PC-3 (cell line): Measurements from ENCODE around the gene DNASE1L2. TPM values are rescaled to one million over a fixed set of nuclear protein-coding genes. Genes with fewer than 3 reads are reported as not detected.

Experiments
- ATAC-seq: fragments of 200-7000 bp; cut with Tn5 transposase; 2 replicates; pipeline ENCODE4 v1.9.1; 2020; ENCODE audit warnings: mild to moderate bottlenecking, moderate library complexity
- BruUV-seq: library from RNA; stranded (reverse); fragments of 400-500 nt; replicated peaks from 2 replicates; lab custom pipeline; 2021; lab: Mats Ljungman, UMichigan
- CTCF ChIA-PET: fragments of 300-600 bp; sonication (Branson Sonifier 250); formaldehyde crosslinking; loops from one replicate; lab custom pipeline; 2022; ENCODE audit warnings: antibody characterized with exemption; lab: Charles Lee
- POLR2A ChIA-PET: fragments of 300-600 bp; sonication (Branson Sonifier 250); formaldehyde crosslinking; loops from one replicate; lab custom pipeline; 2022; ENCODE audit warnings: antibody characterized with exemption; ENCODE audit not compliant: unreplicated experiment; lab: Charles Lee
- DNase-seq: peaks from one replicate; pipeline ENCODE4 v3.0.0-alpha.2; 2015
- H2AFZ ChIP-seq: fragments of 300-600 bp; sonication (generic); 2 replicates; pipeline ENCODE4 v1.6.0; 2016; ENCODE audit warnings: antibody characterized with exemption, low read length
- H3F3A ChIP-seq: fragments of 300-600 bp; sonication (generic); one replicate; pipeline ENCODE4 v1.6.0; 2017; ENCODE audit warnings: antibody characterized with exemption, low read length, control low read depth, mild to moderate bottlenecking; ENCODE audit not compliant: unreplicated experiment
- H3K27ac ChIP-seq: fragments of 300-600 bp; sonication (generic); 2 replicates; pipeline ENCODE4 v1.5.1; 2016; ENCODE audit warnings: mild to moderate bottlenecking, low read length
- H3K27me3 ChIP-seq: fragments of 300-600 bp; sonication (generic); 2 replicates; pipeline ENCODE4 v1.6.1; 2016; ENCODE audit warnings: low read length, mixed read lengths
- H3K36me3 ChIP-seq: fragments of 300-600 bp; sonication (generic); 2 replicates; pipeline ENCODE4 v1.6.1; 2016; ENCODE audit warnings: low read depth, mixed run types, low read length, mixed read lengths
- H3K4me1 ChIP-seq: fragments of 300-600 bp; sonication (generic); 2 replicates; pipeline ENCODE4 v1.5.1; 2016; ENCODE audit warnings: low read length; ENCODE audit not compliant: insufficient read depth
- H3K4me2 ChIP-seq: fragments of 300-600 bp; sonication (generic); 2 replicates; pipeline ENCODE4 v1.6.0; 2016; ENCODE audit warnings: low read length
- H3K4me3 ChIP-seq: fragments of 300-600 bp; sonication (generic); 2 replicates; pipeline ENCODE4 v1.5.1; 2016; ENCODE audit warnings: mild to moderate bottlenecking, low read length, mixed read lengths
- H3K79me2 ChIP-seq: fragments of 300-600 bp; sonication (generic); 2 replicates; pipeline ENCODE4 v1.6.1; 2017; ENCODE audit warnings: low read length, mixed read lengths
- H3K9ac ChIP-seq: fragments of 300-600 bp; sonication (generic); 2 replicates; pipeline ENCODE4 v1.6.0; 2016; ENCODE audit warnings: mild to moderate bottlenecking, low read length
- H3K9me2 ChIP-seq: fragments of 300-600 bp; sonication (generic); replicated peaks from 2 replicates; pipeline ENCODE4 v1.6.1; 2016; ENCODE audit warnings: mixed run types, low read length, mixed read lengths
- H3K9me3 ChIP-seq: fragments of 300-600 bp; sonication (generic); 2 replicates; pipeline ENCODE4 v1.6.1; 2016; ENCODE audit warnings: low read length, mixed read lengths
- H4K20me1 ChIP-seq: fragments of 300-600 bp; sonication (generic); 2 replicates; pipeline ENCODE4 v1.6.1; 2016; ENCODE audit warnings: low read length, mixed read lengths
- EZH2 ChIP-seq: fragments of 300-600 bp; sonication (generic); IDR thresholded peaks from one replicate; pipeline ENCODE4 v1.6.1; 2017; ENCODE audit warnings: antibody characterized with exemption, mild to moderate bottlenecking, low read length; ENCODE audit not compliant: unreplicated experiment
- EZH2phosphoT487 ChIP-seq: fragments of 300-600 bp; sonication (generic); IDR thresholded peaks from 2 replicates; pipeline ENCODE4 v1.6.1; 2018; ENCODE audit warnings: mild to moderate bottlenecking, antibody characterized with exemption, low read length, borderline replicate concordance
- intact Hi-C: fragments of 100-400 bp; cut with micrococcal nuclease; formaldehyde crosslinking; loops from 2 replicates; pipeline ENCODE4 v1.9.0; 2023
- total RNA-seq: library from RNA; depleted of rRNA; stranded (reverse); fragments of >200 nt; gene quantifications from 2 replicates; pipeline ENCODE4 v1.2.3, GENCODE V29; 2014
- TF ChIP-seq, protein P1 (sequence below): fragments of 300-600 bp; sonication (generic); conservative IDR thresholded peaks from 2 replicates; pipeline ENCODE4 v1.5.1; 2017; ENCODE audit warnings: antibody characterized with exemption, low read depth, mild to moderate bottlenecking, low read length

Gene DNASE1L2
- total RNA-seq, 1 experiment from 2014 or later, result 2.7 TPM

DNA sequence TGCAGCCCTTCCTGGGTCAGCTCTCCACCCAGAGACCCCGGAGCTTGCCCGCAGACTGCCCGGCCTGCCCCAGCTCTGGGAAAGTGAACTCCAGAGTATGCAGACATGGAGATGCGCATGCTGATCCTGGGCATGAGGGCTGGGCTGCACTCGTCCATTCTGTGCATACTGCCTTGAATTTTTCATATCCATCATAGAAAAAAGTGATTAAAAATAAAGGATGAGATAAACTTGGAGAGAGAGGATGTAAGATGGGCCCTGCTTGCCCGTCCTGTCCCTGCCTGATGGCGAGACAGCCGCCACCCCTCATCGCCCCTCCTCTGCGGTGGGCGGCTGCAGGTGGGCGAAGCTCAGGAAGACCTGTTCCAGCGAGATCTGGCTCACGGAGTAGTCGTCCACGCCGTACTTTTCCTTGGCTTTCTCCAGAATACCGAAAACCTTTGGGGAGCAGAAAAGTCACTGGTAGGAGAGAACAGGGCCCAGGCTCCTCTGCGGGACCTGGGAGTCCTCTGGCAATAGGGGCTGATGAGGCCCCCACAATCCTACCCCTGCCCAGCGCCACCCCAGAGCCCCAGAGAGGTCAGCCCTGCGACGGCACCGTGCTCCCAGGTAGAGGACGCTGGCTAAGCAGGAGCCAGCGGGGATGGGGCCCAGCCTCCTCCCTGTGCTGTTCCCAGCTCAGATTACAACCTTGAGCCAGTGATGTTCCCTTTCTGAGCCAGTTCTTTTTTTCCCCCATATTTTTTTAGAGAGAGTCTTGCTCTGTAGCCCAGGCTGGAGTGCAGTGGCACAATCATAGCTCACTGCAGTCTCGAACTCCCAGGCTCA lies 40.3 kb downstream of the DNASE1L2 start:
- no peaks in the 10 kb centered on the region for H3K27me3 ChIP-seq
- no peak overlapping the region for H3K9ac ChIP-seq
- H3K9me2 ChIP-seq, result no peaks in the 10 kb centered on the region
- intact Hi-C loops, result no loop called here
- no peak overlapping the region for H3K27ac ChIP-seq
- TF ChIP-seq EZH2 (no peak), EZH2phosphoT487 (no peak)
- TF ChIP-seq, protein P1, sequence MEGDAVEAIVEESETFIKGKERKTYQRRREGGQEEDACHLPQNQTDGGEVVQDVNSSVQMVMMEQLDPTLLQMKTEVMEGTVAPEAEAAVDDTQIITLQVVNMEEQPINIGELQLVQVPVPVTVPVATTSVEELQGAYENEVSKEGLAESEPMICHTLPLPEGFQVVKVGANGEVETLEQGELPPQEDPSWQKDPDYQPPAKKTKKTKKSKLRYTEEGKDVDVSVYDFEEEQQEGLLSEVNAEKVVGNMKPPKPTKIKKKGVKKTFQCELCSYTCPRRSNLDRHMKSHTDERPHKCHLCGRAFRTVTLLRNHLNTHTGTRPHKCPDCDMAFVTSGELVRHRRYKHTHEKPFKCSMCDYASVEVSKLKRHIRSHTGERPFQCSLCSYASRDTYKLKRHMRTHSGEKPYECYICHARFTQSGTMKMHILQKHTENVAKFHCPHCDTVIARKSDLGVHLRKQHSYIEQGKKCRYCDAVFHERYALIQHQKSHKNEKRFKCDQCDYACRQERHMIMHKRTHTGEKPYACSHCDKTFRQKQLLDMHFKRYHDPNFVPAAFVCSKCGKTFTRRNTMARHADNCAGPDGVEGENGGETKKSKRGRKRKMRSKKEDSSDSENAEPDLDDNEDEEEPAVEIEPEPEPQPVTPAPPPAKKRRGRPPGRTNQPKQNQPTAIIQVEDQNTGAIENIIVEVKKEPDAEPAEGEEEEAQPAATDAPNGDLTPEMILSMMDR, result no peak
- POLR2A ChIA-PET, result no interaction called here
- H3K36me3 ChIP-seq, result no peaks in the 10 kb centered on the region
- no peaks in the 10 kb centered on the region for H3K4me1 ChIP-seq
- H2AFZ ChIP-seq, result no peak overlapping the region
- no peaks in the 10 kb centered on the region for H3F3A ChIP-seq
- H3K4me2 ChIP-seq, result no peak overlapping the region
- CTCF ChIA-PET, result no interaction called here
- DNase-seq, result no peak
- no peak overlapping the region for H3K4me3 ChIP-seq
- no TSS peak for BruUV-seq
- ATAC-seq, result no peak
- no peaks in the 10 kb centered on the region for H3K79me2 ChIP-seq
- no peaks in the 10 kb centered on the region for H4K20me1 ChIP-seq
- no peaks in the 10 kb centered on the region for H3K9me3 ChIP-seq

DNA sequence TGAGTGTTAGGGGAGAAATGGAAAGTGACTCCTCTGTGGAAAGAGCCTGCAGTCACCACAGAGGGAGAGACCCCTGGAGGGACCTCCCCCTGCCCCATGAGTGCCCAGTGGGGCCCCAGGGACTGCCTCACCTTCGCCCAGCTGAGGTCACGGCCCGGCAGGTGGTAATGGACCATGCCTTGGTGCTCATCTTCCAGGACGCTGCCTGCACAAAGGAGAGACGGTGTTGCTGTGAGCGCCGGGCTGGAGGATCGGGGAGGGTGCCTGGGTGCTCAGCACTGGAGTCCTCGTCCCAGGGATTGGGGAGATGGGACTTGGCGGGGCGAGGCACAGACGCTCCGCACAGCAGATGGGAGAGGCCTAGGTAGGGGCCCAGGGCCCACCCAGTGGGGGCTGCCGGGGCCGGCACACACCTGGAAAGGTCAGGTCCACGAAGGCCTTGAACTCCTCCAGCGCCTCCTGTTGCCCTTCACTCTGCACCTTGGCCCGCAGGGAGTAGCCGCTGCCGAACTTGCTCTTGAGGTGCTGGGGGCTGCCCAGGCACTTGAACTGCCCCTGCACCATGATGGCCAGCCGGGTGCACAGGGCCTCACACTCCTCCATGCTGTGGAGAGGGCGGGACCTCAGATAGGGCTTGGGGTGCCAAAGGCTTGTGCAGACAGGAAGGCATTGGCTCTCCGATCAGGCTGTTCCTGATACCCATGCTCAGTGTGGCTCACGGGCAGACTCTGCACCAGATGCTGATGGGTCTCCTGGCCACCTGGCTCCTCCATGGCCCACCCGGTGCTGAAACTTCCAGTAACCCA lies 41.4 kb downstream of the DNASE1L2 start:
- POLR2A ChIA-PET, result no interaction called here
- CTCF ChIA-PET, result no interaction called here
- no peak for ATAC-seq

More for the DNA sequence above, 41.4 kb downstream of the DNASE1L2 start:
- H3K4me1 ChIP-seq, result no peaks in the 10 kb centered on the region
- H2AFZ ChIP-seq, result no peak overlapping the region
- intact Hi-C loops, result no loop called here
- no peak overlapping the region for H3K27ac ChIP-seq
- no peak for DNase-seq
- H3K79me2 ChIP-seq, result no peaks in the 10 kb centered on the region
- no TSS peak for BruUV-seq
- H3F3A ChIP-seq, result no peaks in the 10 kb centered on the region
- H3K4me3 ChIP-seq, result no peak overlapping the region
- H4K20me1 ChIP-seq, result no peaks in the 10 kb centered on the region
- H3K27me3 ChIP-seq, result no peaks in the 10 kb centered on the region
- H3K9me3 ChIP-seq, result no peaks in the 10 kb centered on the region
- no peaks in the 10 kb centered on the region for H3K9me2 ChIP-seq
- no peaks in the 10 kb centered on the region for H3K36me3 ChIP-seq
- H3K4me2 ChIP-seq, result no peak overlapping the region
- TF ChIP-seq EZH2 (no peak), EZH2phosphoT487 (no peak)
- TF ChIP-seq, protein P1, result no peak
- no peak overlapping the region for H3K9ac ChIP-seq
